Activated gamma-delta T cell treated with anti-CD3 and anti-CD28 coated beads, Interleukin-2, amount 50 U/mL, for 16 hours (primary cell): Measurements from ENCODE around the gene KCND3.

ENCODE experiments used
- DNase-seq: peaks from one replicate; pipeline ENCODE4 v3.0.0-alpha.2; 2020; ENCODE audit warnings: low read depth

Gene KCND3

DNA sequence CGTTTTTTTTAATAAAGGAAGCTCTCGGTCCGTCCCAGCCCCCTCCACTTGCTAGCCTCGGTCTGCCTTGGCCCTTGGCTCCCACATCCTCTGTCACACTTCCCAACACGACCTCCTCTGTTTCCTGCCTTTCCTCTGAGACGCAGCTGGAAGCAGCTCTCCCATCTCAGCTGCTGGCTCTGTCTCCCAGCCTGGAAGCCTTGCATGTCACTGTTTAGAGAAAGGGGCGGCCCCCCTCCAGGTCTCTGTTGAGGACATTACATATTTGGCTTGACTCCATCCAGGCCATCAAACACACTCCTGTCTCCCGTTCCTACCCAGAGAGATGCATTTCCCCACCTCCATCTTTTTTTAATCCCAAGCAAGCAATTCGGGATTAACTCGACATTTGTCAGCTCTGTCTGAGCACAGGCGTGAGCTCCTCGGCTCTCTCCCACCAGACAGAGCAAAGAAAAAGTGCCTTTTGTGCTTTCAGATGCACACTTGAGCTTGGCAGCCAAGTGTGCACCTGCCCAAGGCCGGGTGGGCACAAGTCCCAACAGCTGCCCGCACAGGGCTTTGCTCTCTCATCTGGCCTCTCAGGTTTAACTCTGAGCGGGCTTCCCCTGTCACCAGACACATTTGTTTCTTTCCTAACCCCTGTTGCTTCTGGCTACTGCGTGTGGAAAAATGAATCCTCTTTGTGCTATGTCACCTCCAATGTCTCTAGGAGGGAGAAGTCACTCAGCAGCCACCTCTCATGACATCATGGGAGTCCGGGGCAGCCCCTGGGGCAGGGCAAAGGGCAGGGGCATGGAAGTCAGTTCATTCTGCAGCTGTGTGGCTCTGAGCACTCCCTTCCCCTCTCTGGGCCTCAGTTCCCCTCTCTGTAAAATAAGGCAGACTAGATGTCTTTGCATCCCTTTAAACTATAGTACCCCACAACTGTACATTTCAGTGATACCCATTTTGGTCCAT is 108.3 kb downstream of the KCND3 start:
- no peak for DNase-seq

DNA sequence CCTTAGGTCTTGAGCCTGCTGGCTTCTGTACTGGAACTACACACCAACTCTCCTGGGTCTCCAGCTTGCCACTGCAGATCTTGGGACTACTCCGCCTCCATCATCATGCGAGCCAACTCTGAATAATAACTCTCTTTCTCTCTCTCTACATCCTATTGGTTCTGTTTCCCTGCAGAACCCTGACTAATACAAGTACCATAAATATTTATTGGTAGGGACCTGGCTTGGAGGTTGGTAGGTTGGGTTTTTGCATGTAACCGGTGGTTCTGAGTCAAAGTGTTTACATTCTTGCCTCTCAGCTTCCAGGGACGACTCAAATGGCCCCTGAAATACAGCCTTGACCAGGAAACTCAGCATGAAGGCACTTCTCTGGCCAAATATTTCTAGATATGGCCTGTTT is 110.4 kb downstream of the KCND3 start:
- no peak for DNase-seq

DNA sequence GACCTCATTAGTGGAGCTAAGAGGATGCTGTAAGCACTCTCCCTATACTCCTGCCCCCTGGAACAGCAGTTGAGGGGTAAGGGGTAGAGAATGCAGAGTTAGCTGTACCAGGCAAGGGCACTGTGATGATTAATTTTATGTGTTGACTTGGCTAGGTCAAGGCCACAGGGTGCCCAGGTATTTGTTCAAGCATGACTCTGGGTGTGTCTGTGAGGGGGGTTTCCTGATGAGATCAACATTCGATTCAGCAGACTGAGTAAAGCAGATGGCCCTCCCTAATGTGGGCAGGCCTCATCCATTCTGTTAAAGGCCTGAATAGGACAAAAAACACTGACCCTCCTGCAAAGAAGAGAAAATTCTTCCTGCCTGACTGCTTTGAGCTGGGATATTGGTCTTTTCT is 110.8 kb downstream of the KCND3 start:
- no peak for DNase-seq

DNA sequence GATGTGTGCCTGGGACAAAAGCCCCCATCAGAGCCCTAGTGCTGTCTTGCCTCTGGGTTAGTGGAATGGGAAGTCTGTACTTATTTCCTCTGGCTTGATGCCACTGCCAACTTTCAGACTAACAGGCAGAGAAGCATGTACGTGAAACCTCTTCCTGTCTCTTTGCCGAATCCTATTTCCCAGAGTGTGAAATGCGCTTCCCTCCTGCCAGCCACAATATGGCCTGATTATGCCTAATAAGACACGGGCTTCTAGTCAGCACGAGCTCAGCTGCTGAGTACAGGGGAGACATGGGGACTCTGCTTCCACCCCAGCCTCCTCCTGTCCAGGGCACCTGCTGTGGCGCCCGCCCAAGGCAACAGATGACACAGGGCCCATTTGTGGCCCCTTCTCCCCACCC is 111.4 kb downstream of the KCND3 start:
- DNase-seq, result no peak

DNA sequence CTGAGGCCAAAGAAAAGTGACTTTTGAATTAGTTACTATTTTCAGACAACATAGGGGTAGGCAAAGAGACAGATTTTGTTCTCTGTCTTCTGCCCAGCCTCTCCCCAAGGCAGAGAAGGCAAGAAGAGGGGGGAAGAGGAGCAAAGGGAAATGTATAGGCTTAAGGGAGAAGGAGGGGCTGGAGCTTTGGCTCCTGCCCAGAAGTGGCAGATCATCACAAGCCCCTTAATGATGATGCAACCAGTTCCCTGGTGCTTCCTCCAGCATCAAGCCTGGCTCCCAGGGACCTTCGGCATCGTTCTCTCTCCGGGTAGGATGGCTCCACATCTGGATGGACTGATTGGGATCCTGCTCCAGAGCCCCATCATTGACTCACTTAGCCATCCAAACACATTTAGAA is 112.8 kb downstream of the KCND3 start:
- DNase-seq, result no peak

DNA sequence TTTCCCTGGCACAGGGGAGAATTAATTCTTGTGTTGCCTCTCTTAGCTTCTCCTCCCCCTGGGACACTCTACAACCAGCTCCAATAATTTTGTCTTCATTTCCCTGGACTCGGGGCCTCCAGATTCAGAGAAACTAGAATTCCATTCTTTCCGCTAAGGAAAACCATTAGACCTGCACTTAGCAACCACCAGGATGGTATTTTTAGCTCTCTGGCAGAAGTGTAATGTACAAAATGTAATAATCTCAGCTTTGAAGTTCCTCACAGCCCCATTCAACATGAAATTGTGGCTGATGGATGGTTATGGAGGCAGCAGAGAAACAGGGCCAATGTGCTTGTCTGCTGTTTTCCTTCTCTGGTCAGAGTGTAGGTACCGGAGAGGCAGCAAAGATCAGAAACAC is 113.8 kb downstream of the KCND3 start:
- no peak for DNase-seq

DNA sequence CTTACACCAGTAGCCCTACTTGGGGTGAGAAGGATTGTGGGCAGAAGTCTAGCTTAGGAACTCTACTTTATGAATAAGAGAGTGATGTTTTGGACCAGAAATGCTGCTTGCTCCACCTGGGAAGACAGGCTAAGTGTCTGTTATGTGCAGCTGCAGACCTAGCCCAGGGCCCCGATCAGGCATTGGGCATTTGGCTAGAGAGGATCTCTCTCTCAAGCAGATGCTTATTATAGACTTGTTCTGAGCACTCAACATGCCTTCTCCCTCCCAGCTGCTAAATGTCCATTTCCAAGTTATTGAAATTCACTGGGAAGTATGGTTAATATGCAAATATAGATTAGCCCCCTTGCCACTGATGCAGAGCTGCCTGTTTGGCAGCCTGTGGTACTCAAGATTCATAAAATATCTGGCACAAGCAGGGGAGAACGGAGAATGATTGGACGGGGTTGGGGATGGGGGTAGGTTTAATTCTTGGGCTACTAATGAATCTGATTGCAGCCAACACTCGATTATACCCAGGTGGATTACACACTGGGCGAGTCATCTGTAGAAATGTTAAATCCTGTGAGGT is 115.9 kb downstream of the KCND3 start:
- DNase-seq, result no peak

DNA sequence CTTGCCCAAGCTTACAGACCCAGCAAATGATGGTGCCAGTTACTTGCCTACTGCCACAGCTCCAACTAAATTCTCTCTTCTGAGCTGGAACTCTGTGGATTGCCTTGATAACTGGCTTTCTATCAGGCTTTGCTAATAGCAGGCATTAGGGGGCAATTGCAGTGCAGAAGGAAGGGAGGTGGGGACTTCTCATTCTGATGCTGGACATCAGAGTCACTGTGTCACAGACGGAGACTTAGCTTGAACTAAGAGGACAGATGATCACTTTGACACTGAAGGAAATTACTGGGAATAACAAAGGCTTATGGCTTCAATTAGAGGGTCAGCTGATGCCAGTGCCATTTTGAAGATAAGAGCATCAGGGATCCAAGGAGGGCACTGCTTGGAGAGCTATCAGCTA is 119.3 kb downstream of the KCND3 start:
- DNase-seq, result no peak

DNA sequence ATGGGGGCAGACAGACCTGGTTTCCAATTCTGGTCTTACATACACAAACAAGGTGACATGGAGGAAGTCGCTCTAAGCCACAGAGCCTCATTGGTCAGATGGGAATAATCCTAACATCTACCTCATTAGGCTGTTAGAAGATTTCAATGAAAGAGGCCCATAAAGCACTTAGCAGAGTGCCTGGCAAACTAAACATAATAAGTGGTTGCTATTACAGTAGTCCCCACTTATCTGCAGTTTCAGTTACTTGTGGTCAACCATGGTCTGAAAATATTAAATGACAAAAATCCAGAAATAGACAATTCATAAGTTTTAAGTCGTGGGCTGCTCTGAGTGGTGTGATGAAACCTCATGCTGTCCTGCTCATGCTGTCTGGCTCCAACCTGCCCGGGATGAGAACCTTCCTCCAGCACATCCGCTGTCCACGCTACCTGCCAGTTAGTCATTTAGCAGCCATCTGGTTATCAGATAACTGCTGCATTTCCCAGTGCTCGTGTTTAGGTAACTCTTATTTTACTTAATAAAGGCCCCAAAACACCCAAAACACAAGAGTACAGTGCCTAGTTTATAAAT is 121.5 kb downstream of the KCND3 start:
- DNase-seq, result no peak

DNA sequence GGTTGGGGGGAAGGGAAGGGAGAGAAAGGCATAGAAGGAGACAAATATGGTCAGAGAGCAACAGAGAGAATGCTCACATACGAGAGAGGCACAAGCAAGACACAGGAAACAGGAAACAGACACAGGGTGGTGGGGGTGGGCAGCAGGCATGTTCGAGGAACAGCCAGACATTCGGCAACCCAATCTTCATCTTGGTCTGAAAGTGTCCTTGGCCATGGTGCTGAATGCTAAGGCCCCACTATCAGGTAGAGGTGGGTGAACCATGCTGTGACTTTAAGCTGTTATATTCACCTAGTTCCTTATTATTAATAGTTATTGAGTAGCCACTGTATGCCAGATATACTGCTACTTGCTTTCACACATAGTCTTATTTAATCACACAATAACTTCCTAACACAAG is 124.6 kb downstream of the KCND3 start:
- no peak for DNase-seq

DNA sequence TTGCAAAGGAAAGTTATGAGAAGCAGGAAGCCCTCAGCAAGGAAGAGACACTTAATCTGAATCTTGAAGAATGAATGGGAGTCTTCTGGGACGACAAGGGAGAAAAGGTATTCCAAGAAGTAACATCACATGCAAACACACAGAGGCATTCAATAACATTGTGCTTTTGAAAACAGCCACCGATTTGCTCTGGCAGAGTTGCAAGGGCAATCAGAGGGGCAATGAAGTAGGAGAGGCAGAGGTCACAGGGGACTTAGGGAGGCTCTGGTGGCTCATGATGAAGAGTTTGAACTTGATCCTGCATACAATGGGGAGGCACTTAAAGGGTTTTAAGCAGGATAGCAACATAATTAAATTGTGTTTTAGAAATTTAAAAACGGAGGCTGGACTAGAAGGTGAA is 126.1 kb downstream of the KCND3 start:
- DNase-seq, result no peak

DNA sequence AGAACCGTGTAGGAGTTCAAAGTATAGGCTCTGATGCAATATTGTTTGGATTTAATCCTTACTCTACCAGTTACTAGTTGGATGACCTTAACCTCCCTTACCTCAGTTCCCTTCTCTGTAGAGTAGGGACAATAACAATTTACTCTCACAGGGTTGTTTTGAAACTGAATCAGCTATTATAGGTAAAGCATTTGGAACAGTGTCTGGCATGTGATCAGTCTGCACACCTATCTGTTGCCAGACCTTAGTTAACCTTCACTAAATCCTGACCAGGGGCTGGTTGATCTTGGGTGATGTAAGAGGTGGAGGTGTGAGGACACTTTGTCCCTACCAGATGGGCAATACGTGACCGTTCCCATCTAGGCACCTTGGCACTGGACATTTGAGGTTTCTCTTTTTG is 126.9 kb downstream of the KCND3 start:
- DNase-seq, result no peak

DNA sequence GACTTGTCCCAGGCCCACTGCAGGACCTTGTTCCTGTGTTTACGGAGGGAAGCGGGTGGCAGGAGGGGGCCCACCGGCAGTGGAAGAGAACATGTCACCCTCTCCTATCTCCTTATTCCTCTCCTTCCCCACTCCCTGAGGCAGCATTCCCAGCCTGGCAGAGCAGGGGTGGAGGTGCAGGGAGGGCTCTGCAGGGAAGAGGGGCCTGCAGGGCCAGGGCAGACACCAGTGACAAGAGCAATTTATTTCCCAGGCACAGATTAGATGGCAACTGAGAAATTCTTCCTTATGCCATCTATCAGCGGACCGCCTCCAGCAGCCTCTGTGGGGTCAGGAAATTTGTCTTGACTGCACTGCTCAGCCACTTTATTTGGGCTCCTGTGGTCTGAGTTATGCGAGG is 127.9 kb downstream of the KCND3 start:
- DNase-seq, result no peak

DNA sequence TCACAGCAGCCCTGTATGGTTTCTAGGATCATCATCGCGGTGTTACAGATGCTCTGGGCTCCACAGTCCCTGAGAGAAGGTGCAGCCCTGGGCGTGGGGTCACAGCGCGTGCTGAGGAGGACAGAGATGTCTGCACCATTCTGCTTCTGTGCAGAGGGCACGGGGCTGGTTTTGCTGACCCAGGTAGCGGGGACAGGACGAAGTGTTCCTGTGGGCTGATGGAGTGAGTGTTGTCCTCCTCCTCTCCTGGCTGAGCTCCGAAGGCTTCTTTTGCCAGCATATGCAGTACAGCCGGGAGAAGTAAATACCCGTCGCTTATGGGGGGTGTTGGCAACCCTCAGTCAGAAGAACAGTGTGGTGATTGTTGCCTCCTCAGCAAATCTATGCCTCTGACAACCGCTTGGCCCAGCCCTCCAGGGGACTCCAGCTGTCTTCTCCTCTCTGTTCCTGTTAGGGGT is 132.2 kb downstream of the KCND3 start:
- DNase-seq, result no peak

DNA sequence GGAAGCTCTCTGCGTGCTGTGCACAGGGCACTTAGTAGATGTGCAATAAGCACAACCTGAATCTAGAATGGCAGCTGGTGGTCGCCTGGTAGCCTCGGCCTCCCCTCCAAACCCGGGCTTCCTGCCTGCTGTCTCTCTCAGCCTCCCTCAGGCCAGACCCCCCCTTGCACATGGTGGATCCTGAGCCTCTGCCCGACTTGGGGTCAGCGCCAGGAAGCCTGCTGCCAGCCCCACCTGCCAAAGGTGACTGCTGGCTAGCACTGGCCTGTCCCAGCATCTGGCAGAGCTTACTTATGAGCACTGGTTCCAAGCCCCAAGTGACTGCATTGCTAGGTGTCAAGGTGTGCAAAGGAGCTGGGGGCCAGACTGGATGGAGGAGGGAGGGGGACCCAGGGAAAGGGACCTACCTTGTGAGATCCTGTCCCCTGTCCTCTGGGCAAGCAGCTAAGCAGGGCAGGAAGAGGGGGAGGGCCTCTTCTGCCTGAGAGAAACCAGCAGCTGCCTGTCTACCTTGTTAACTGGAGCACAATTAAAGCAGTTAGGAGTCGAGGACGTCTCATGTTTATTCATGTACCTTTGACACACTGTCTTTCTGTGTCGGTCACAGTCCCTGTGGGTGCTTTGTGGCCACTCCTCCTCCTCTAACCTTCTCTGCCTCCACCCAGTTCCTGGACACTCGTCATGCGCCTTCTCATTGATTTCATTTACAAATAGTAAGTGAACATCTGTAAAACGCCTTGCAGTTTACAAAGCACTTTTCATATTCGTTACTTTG is 132.9 kb downstream of the KCND3 start:
- no peak for DNase-seq

DNA sequence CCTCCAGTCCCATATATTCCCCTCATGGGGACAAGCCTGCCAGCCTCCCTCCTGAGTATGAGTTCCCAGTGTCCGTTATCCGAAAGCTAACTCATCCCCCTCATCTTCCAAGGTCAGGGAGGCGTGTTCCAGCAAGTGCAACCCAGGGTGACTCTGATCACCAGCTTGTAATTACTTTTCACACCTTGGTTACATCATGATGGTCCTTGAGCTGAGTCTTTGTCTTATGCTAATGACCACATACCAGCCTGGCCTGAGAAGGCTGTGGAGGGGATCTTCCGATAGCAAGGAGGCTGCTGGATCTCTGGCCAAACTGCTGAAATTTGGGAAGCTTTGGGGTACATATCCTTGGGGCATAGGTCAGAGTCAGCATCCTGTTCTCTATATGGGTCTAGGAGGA is 134.2 kb downstream of the KCND3 start:
- no peak for DNase-seq

DNA sequence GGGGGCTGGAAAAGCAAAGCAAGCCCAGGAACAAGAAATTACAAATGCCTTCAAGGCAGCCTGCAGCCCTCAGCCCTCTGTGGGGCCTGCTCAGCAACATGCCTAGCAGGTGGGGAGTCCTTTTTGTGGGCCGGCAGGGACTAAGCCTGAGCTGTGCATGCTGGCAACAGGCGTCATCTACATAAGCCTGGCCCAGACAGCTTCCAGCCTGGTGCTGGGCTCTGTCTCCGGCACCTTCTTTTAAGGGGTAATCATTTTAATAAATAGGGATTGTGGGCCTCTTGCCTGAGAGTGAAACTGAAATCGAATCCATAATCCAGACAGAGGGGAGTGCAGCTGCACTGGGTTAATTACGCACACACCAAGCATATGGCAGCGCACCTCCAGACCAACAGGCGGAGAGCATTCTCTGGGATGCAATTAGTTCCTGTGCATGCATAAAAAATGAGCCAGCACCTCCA is 137.2 kb downstream of the KCND3 start:
- no peak for DNase-seq

DNA sequence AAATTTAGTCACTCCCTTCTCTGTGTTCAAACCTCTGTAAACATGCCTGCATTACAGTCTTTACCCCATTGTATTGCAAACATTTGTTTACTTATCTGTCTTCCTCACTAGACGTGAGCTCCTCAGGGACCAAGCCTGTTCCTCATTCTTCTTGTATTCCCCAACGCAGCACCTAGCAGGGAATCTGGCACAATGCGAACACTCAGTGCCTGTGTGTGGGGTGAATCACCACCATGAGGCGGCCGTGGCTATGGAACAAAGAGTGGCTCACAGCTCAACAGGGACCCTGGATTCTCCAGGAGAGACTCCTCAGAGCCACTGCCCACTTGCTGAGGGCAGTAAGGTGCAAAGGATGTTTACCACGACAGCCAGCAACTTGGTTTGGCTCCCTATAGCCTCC is 137.9 kb downstream of the KCND3 start:
- no peak for DNase-seq

DNA sequence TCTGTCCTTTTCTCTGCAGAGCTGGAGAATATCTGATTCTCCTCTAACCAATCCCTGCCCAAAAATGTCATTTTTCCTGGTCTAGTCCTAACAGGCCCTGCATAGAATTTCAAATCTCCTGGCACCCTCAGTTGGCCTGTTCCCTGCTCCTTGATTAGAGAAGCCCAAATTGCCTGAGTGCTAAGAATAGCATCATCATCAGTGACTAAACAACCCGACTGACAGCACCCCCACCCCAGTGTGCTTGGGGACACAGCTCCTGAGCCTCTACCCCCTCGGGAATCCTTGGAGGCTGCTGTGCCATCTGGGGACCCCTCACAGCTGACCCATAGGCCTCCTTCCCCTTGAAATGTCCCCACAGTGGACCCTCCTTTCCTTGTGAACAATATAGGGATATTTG is 139.4 kb downstream of the KCND3 start:
- no peak for DNase-seq

DNA sequence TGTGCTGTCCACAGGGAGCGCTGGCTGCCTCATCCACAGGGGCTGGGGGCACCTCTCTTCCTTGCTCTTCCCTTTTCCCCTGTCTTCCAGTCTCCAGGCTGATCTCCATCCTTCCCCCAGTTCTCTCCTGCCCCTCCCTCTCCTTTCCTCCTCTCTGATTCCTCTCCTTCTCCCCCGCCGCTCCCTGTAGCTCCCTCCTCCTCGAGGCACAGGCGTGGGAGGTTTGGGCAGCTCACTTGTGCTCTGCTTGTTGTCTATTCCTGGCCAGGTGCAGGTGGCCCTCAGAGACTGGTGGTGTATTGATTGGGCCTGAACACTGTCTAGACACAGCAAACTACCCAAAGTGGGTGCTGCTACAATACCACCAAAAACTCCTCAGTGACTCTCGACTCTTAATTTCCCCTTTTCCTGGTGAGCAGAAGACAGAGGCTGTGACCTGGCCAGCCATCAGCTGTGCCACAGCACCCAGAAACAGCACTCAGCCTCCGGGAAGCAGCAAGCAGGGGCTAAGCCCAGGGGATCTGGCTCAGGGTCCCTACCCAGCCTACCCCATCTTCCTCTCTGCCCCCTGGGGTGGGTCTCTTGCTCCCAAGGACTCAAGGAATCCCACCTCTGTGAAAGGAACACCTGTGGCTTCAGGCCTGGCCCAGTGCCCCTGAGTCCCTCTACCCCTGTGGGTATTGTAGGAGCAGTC is 140.5 kb downstream of the KCND3 start:
- DNase-seq, result no peak

DNA sequence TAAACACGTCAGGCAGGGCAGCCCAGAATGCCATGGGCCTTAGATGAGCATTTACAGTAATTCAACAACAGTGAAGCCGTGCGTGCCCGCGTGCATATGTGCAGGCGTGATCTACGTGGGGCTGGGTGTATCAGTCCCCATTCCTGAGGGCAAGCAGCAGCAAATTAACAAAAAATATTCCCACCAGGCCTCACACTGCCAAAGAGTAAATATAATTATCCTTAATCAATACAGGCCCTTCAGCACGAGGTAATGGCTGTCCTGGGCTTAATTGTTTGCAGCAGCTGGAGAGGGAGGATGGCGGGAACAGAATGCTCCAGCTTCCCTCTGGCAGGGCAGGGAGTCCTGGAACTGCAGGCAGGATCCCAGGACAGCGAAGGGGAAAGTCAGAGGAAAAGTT is 142.0 kb downstream of the KCND3 start:
- DNase-seq, result no peak

DNA sequence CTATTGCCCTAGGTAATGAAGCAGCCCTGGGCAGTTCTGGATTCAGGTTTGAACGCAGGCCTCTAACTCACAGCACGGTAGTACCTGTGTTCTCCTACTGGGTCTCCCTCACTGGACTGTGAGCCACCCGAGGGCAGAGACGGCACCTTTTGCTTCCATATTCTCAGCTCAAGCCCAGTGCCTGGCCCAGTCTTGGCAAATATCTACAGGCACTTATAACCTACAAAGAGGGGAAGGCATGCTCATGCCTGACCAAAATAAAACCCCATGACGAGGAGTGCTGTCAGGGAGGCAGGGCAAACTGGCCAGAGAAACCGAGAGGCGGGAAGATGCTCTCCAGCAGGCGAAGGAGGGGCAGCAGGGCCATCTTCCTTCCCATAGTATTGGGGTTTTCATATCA is 142.6 kb downstream of the KCND3 start:
- DNase-seq, result no peak
